HG03066 (cell line): ENCODE data around the gene EEF1G.

Source experiments
- ATAC-seq: cut with Tn5 transposase; IDR thresholded peaks from one replicate; pipeline ENCODE4 v1.9.1; 2021; ENCODE audit warnings: low read depth; ENCODE audit not compliant: unreplicated experiment

EEF1G gene

DNA sequence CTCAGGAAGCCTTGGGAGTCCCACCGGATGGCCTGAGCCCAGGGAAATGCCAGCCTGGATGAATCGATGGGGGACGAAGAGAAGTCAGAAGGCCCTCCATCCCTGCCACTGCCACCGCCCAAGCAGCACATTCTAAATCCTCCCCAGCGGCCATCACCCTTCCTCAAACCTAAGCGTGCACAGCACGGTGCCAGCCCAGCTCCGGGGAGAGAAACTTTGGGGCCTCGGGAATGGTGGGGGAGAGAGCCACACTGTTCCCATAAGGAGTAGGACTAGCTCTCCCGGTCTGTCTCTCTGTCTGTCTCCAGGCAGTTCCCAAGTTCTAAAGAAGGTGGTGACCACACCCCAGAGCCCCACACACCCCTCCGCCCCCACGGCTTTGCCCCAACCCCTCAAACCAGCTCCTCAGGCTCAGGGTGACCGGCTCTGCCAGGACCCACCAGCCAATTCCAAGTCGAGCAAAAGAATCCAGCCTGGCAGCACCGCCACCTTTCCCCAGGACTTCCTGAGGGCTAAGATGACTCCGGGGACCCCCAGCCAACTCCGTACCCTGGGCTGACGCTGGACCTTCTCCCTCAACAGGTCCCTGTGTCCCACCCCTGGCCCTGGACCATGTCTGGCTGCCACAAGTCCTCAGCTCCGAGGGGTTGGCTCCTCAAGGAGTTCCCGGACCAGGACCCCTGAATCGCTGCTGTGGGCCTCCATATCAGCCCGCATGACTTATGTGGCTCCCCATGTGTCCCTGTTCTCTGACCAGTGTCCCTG lies 29.8 kb downstream of the EEF1G start:
- ATAC-seq: no peak

DNA sequence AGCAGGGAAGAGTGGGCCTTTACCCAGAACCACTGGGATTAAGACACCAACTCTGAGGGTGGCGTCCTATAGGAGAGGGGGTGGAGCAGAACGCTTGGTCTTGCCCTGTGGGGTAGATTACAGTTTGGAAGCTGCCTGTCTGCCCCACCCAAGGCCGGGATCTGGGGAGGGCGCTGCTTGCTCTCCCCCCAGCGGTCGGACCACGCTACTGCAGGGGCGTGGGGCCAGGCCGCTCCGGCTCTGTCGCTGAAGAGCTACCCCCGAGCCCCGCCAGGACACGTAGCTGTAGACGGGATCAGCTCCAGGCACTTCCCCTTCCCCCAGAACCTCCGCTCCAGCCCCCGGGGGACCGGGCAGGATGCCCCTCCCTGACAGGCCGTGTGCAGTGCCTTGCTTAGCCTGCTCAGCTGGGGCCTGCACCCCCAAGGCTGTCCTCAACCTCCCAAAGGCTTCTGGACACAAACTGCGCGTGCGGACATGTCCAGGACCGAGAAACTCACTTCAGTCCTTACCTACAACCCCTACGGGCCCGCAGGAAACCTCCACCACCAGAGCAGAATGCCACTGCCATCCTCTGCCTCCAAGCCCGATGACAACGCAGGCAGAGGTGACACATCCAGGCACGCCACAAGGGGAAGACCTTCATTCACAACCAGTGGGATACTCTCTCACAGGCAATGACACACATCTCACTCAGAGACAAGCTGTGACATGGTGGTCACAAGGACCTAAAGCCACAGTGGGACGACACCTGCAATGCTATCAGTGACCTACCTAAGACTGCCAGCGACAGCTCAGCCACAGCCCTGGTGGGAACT lies 30.7 kb downstream of the EEF1G start:
- no peak for ATAC-seq

DNA sequence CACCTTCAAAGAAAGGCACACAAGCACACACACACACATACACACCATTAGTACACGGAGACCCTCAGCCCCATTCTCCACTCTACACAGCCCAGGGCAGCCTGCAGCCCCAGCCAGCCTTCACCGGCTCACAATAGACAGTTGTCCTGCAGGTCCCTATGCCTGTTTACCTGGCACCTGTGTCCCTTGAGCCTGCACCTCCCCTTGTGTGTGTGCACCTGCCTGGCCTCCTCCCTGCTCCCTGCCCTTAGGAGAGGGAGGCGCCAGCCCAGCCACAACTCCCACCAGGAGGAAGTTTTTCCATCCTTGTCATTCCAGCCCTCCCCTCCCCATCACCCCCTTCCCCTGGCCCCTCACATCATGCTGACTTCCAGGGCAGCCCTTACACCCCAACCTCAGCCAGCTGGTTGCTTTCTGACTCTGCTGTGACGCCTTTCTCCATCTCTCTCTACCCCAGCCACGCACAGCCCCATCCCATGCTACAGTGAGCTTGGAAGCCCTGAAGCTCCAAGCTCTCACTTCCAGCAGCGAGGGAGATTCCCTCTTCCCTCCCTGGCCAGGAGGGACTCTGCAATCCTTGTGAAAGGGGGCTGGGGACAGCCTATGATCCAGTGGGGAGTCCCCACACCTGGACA lies 31.5 kb downstream of the EEF1G start:
- ATAC-seq: no peak

DNA sequence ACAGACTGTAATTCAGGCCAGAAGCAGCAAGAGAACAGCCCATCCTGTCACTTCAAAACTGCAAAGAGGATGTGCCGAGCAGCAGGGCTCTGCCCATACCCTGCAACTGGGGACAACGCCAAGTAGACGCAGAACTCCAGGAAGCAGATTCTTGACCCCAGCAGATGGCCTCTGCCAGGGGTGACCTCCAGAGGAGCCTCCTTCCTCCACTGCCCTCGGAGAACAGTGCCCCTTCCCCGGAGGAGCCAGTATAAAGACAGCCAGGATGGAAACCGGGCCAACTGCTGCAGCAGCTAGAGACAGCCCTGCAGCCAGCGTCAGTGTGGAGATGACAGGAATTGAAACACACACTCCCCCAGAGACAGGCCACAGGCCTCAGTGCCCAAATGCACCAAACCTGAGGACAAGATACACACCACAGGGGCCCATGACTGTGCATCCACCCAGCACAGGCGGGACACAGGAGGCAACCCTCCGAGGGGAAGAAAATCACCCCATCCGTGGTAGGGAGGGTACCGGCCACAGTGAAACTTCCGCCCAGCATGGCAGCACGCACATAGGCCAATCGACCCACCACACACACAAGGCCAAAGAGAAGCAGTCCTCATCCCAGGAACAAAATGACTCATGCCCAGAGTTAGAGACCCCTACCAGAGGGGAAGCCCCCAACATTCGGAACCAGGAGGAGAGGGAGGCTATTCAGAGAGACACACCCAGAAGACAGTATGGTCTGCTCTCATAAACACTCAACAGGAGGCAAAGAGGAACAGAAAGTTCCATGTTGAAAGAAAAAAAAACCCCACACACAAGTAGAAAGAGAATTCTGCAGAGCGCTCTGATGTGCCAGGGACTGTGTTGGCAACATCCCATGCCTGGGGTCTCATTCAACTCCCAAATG lies 32.6 kb downstream of the EEF1G start:
- ATAC-seq: peak; percentile 66

DNA sequence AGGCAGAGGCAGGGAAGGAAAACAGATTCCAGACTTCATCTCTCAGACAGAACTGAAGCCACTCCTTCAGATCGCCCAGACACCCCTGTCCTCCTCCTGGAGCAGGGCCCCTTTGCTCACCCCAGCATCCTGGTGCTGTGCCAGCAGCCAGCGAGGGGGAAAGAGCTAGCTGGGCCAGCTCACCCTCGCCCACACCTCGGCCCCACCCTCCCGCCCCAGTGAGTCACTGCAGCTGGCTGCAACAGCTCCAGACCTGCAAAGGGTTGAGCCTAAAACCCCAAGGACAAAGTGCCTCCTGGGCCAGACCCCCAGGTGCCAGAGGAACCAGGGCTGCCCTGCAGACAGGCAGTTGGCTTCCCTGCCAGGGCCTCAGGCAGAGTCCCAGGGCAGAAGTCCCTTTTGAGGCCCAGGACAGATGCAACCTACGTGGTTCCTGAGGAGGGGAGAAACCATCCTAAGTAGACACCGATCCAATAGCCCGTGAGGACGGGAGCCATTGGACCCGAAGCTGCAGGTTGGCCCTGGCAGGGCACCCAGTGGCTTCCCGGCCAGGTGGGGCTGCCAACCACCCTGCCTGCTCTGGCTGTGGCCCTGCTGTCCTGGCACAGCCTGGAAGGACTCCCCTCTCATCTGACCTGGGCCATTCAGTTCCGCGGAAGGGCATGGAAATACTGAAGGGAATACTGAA lies 34.3 kb downstream of the EEF1G start:
- no peak for ATAC-seq

DNA sequence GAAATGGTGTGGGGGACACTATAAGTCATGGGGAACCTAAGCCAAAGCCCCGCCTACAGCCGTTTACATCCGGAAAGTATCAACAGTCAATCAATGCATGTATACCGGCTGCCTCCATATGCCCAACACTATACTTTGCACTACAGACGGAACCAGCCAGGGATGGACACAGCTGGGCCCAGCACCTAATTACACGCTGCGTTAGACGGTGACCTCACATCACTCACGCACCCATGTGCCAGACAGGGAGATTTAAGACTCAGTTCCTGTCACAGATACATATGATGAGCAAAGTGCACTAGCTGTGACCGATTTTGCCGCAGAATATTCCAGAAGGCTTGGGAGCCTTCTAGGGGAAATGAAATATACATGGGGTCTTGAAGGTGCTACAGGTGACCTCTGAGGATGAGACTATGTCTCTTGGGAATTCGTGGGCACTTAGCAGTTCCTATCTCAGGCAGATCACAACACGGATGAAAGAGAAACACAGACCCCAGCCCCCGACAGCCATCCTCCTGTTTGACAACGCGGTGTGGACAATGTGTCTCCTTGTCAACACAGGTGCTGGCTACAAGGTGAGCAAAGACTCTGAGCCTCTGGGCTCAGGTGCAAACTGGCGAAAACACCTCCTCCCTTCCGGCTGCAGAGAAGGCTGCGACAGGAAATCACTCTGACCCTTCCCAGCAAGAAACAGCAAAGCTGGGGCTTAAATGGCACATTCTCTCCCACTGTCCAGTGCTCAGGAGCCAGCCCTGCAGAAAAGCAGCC lies 35.0 kb downstream of the EEF1G start:
- no peak for ATAC-seq

DNA sequence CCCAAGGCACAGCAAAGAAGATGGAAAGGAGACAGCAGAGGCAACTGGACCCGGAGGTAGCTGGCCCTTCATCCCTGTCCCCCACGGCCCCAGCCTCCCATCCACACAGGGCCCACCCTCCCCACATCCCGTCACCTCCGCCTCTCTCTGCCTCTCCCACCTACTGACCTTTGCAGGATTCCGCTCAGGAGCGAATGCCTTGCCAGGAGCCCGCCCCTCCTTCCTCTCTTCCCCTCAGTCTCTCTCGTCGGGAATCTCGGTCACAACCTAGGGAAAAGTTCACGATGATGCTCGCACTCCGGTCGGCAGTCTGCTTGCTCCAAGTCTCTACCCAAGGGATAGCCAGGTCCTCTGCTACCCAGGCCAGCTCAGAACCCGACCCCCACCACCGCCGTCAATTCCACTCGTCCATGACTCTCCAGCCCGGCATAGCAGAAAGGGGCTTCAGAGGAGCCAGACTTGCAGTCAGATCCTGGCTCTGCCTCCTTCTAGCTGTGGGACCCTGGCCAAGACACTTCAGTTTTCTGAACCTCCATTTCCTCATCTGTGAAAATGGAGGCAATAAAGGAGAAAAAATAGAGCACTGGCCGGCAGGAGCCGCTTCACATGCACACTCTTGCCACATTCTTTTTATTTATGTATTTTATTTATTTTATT lies 37.3 kb downstream of the EEF1G start:
- no peak for ATAC-seq

DNA sequence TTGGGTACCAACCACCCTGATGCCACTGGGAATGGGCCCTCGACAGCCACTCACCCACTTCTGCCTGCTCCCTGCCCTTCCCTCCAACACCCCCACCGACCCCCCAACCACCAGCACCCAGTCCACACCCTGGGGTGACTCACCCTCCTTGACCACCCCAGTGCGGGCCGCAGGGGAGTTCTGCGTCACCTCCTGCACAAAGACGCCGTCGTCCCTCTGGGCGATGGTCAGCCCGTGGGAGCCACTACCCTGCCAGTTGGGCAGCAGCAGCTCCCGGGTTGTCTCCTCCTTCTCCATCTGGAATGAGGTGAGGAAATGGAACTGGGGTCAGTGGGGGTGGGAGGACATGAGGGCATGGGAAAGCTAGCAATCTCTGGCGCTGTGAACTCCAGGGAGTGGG lies 37.9 kb downstream of the EEF1G start:
- no peak for ATAC-seq

DNA sequence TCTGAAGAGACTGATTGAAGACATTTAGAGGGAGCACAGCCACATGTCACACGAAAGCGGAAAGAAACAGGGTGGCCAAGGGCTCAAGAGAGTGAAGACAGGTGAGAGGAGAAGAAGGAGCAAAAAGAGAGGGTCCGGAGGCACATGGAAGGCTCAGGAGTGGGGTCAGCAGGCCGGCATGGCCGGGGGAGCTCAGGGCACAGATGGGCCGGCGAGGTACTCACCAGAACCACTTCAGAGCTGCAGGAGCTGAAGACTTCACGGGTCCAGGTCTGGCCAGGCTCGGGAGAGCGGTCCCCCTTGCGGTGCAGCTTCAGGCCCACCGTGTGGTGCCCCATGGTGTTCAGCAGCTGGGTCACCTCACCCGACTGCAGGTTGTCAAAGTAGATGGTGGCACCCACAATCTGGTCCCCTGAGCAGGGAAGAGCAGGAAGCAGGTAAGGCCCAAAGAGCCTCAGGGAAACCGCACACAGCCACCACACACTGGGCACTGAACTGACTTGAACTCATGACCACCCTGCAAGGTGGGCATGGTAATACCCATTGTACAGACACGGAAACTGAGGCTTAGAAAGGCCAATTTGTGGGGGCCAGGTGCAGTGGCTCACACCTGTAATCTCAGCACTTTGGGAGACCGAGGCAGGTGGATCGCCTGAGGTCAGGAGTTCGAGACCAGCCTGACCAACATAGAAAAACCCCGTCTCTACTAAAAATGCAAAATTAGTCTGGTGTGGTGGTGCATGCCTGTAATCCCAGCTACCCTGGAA lies 38.7 kb downstream of the EEF1G start:
- no peak for ATAC-seq

DNA sequence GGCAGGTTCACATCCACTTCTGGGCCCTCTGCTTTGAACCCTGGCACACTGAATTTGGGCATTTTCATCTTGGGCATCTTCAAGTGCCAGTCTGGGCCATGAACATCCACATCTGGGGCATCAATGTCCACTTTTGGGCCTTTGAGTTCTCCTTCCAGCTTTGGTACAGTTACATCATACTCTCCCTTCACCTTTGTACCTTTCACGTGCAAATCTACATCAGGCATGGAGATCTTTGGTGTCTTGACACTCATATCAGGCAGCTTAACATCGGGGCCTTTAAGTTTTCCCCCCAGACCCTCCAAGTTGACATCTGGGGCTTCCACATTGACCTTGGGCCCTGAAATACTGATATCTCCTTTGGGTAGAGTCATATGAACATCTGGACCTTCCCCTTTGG lies 41.6 kb downstream of the EEF1G start:
- no peak for ATAC-seq

DNA sequence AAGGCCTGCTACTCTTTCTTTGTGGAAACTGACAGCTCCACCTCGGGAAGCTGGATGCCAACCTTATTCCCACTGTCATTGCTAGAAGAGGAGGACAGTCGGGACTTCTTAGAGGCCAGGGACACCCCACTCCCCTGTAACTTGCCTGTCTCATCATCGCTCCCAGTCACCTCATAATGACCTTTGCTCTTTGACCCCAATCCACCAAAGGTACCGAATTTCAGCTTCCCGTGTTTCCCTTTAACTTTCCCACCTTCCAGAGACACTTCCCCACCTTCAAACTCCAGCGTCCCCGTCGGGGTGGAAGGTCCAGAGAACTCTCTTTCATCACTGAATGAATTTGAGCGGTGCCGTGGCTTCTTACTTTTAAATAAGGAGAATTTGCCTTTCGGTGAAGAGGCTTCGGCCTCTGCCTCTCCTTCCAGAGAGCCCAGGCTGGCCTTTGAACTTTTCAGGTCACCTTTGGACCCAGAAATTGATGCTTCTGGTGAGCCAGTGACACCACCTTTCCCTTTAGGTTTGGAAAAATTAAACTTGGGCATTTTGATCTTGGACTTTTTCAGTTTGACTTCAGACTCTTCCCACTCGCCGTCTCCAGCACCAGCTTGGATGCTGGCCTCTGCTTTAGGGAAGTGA lies 56.8 kb downstream of the EEF1G start:
- ATAC-seq: no peak

DNA sequence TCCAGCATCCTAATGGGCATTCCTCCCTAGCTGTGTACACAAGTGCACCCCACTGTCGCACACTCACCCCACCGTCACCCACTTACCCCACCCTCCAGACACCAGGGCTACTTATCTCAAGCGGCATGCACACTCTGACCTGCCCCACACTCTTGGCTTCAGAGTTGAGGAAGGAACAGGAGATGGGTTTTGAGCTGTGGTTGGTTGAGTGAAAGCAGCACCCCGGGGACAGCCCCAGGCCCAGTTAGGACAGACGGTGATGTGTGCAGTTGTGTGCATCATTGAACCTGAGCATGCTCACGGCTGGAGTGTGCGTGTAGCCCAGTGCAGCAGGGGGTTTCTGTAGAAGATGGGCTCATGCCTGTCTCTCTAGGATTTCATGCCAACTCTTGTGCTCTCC lies 59.5 kb downstream of the EEF1G start:
- ATAC-seq: no peak

DNA sequence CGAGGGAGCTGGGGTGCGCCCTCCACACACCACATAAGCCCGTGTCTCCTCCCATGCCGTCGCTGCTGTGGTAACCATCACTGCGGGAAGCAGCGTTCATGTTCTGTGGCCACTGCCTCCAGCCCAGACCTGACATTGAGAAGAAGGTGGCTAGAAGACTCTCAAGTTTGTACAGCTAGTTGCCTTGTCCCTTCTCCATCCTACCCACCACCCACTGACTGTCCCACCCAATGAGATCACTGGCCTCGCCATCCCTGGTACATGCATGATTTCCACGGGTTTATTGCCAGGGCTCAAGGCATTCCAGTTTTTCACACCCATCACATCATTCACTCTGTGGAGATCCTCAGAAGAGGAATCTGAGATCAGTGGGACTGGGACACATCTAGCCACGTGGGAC lies 60.1 kb downstream of the EEF1G start:
- ATAC-seq: no peak

DNA sequence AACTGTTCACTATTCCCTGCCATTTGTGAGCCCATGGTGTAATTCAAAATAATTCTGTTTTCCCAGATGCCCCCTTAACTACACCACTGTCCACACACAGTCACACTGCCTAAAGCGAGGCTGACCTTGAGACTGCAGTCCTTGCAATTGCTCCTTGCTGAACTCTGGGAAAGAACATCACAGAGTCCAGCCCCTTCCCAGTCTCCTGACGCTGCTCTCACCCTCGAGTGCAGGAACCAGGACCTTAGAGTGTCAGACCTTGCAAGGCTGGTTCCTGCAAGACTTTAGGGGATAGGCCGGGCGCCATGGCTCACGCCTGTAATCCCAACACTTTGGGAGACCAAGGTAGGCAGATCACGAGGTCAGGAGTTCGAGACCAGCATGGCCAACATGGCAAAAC lies 60.7 kb downstream of the EEF1G start:
- no peak for ATAC-seq
